ENCODE measurements around the gene RFLNA. TPM values are rescaled to one million over a fixed set of nuclear protein-coding genes. Genes with fewer than 3 reads are reported as not detected.

RFLNA gene
- total RNA-seq, 4 donors from 2014 or later = 0.34 to 0.49 TPM; not detected in 2

GRCh38 chr12:124295431-124296058, 652 bp downstream of the RFLNA start:
- no peak for TF ChIP-seq CTCF (IDR thresholded peaks at IDR 0.05; ENCODE audit: low read depth)

- TF ChIP-seq CTCF (IDR thresholded peaks at IDR 0.05; ENCODE audit: low read depth) = no peak
These were observed 1.5 kb downstream of the RFLNA start for GRCh38 chr12:124296295-124296915.

- TF ChIP-seq CTCF (IDR thresholded peaks at IDR 0.05; ENCODE audit: low read depth) = no peak
These were observed 2.0 kb downstream of the RFLNA start for GRCh38 chr12:124296916-124297351.

GRCh38 chr12:124297389-124297788, 2.5 kb downstream of the RFLNA start:
- TF ChIP-seq CTCF (IDR thresholded peaks at IDR 0.05; ENCODE audit: low read depth) = no peak

GRCh38 chr12:124297856-124298255, 3.0 kb downstream of the RFLNA start:
- no peak for TF ChIP-seq CTCF (IDR thresholded peaks at IDR 0.05; ENCODE audit: low read depth)

- TF ChIP-seq CTCF (IDR thresholded peaks at IDR 0.05; ENCODE audit: low read depth) = no peak
These were observed 4.0 kb downstream of the RFLNA start for GRCh38 chr12:124298685-124299410.

All from subcutaneous adipose tissue (tissue), 4 donors.